NCI-H748 treated with DMSO at 0.1 percent for 48 hours (cell line): ENCODE results near the gene UBASH3A.

Source experiments
- DNase-seq: peaks from one replicate; lab custom pipeline; 2025; lab: John Stamatoyannopoulos, UW

The UBASH3A gene

GRCh38 chr21:42411891-42412635 lies 8.4 kb downstream of the UBASH3A start:
- no peak for DNase-seq

DNA sequence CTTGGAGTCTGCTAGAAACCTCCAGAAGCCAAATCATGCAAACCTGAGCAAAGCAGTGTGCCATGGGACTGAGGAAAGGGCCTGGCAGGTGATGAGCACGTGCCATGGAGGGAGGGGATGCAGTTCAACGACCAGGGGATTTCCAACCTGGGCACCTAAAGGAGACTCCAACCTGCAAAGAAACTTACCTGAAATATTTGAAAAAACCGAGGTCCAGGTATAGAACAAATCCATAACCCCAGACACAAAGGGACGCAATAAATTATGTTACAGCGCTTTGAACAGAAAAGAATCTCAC lies 8.9 kb downstream of the UBASH3A start:
- DNase-seq: no peak

GRCh38 chr21:42413093-42413492 lies 9.4 kb downstream of the UBASH3A start:
- no peak for DNase-seq

DNA sequence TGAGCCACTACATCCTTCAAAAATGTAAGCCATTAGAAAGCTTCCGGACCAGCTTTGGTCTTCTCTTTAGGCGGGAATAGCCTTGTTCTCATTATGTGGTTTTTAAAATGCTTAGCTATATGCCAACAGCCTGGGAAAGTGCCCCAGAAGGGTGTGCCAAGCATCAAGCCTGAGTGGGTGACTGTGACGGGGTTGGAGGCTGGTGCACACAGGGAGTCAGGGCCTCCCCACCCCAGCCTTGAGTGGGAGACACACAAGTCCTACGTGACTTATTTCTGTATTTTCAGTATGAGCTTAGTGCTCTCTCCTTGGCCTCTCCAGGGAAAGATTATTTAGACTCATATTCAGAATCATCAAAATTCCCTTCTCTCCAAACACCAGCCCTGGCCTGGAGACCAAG lies 9.8 kb downstream of the UBASH3A start:
- DNase-seq: no peak

DNA sequence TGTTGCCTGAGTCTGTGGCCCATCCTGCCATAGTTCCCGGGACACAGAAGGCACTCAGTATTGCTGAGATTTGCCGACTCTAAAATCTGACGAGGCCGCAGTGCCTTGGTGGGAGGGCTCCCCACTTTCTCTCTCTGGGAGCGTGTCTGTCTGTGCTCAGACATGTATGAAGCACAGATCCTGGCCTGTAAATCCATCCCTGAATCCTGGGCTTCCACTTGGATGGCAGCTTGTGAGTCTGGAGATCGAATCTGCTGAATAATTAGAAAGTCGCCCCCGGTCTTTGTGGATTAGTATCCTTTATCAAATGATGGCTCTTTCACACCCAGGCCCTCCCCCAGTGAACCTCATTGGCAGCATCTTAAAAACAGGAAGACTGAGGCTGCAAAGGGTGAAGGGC lies 10.4 kb downstream of the UBASH3A start:
- no peak for DNase-seq

DNA sequence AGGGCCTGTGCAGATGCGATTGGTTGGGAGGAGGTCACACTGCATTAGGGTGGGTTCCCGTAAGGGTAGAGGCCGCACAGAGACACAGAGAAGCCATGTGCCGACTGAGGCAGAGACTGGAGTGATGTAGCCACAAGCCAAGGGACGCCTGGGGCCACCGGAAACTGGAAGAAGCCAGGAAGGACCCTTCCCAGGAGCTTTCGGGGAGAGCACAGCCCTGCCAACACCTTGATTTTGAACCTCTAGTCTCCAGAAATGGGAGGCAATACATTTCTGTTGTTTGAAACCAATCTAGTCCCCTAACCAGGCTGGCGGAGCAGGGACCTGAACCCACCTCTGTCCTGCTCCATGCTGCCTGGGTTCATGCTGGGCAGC lies 10.8 kb downstream of the UBASH3A start:
- DNase-seq: no peak

DNA sequence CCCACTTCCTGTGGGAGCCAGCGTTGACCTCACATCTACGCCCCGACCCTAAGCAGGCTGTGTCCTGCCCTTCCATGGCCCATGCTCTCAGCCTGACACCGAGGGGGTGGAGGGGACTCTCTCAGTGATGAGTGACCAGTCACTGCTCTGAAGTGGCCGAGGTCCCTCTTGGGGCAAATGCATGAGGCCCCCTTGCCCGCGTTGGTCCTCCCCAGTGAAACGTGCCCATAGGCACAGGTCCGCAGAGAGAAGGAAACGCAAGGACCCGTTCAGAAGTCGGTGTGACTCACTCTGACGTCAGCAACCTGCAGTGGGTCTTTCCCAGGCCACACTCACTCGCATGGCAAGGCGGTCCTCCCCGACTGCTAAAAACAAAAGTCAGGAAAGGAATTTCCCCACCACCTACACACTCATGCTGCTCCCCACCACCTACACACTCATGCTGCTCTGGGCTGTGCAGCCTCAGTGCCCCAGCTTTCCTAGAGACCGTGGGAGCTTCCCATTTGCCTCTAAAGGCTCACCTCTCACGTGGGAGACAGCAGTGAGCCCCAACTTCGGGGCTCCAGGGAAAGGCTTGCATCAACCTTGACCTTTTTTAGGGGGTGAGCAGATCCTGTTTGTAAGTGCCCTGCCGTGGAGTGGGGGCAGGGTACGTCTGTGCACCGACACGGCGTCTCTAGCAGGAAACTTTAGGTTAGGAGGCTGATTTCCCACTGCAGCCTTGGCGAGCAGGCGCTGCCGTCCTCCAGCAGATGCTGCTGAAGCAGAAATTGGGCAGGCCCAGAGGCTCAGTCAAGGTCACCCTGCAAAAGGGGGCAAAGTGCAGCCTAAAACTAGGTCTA lies 11.4 kb downstream of the UBASH3A start:
- DNase-seq: no peak

DNA sequence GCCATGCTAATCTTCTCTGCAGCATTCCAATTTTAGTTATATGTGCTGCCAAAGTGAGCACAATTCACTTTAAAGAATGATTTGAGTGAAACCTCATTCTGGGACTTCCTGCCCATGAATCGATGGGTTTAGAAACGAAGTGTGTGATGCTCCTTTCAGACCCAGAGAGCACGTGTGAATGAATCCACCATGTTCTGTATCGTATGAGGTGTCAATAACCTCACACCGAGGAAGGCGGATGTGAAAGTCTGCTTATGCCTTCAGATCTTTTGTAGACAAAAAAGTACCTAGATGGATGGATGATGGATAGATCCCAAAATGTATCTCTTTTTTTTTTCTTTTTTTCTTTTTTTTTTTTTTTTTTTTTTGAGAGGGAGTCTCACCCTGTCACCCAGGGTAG lies 13.8 kb downstream of the UBASH3A start:
- no peak for DNase-seq

- DNase-seq: no peak
Measured at GRCh38 chr21:42418886-42419285, 15.2 kb downstream of the UBASH3A start.

GRCh38 chr21:42419845-42420244 lies 16.1 kb downstream of the UBASH3A start:
- no peak for DNase-seq

DNA sequence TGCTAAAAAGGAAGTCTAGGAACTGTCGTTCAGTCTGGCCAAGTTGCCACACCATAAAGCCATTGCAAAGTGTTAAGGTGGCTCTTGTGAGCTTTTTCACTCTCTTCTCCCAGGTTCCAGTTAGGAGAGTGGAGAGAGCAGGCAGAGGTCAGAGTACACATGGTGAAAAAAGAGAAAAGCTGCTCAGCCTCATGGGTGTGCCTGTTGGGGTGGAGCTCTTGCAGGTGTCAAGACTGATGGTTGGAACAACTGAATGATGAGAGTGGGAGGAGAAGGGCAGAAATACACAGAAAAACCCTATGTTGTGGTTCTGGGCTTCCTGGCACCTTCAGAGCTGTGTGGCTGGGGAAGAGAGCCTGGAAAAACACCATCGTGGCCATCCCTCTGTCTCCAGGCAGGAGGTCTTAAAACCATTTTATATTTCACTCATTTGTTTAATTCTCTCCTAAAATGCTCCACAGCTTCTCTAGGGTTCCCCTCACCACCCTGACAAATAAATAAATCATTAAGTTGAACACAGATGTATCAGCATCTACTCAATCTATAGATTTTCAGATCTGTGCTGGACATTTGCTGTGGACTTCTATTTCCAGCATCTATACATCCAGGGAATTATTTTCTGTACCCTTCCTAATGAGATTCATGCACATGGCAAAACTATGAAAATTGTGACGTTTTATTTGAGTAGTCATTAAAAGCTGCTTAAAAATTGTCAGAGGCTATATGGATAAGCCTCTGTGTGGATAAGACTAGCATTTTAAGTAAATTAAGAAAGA lies 17.5 kb downstream of the UBASH3A start:
- DNase-seq: no peak

- no peak for DNase-seq
Measured at GRCh38 chr21:42423197-42423675, 19.5 kb downstream of the UBASH3A start.

GRCh38 chr21:42423685-42424084 lies 20.0 kb downstream of the UBASH3A start:
- no peak for DNase-seq

- no peak for DNase-seq
Measured at GRCh38 chr21:42424914-42425541, 21.3 kb downstream of the UBASH3A start.

- DNase-seq: no peak
Measured at GRCh38 chr21:42425591-42425990, 21.9 kb downstream of the UBASH3A start.

GRCh38 chr21:42426424-42426823 lies 22.7 kb downstream of the UBASH3A start:
- DNase-seq: no peak

DNA sequence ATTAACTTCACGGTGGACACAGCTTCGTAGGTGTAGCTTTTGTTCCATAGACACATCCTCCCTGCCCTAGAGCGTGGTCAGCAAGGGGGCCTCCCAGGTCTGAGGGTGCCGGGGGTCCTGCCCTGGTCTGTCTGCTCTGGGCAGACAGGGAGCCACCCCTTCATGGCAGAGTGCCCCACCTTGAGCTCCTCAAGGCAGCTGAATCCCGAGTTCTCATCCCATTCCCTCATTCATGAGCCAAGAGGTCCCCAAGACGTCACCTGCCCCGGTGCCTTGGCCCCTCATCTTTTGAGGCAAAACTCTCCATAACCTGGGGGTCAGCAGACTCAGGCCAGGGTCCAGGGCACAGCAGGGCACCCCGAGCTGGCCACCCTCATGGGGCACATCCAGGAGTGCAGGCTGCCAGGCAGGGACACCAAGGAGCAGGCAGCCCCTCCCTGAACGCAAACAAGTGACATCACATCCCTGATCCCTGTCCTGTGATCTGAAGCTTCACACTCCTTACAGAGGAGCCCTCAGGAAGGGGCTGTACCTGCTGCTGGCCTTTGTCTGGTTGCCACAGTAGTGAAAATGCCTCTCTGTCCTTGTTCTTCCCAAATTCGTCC lies 23.3 kb downstream of the UBASH3A start:
- no peak for DNase-seq

DNA sequence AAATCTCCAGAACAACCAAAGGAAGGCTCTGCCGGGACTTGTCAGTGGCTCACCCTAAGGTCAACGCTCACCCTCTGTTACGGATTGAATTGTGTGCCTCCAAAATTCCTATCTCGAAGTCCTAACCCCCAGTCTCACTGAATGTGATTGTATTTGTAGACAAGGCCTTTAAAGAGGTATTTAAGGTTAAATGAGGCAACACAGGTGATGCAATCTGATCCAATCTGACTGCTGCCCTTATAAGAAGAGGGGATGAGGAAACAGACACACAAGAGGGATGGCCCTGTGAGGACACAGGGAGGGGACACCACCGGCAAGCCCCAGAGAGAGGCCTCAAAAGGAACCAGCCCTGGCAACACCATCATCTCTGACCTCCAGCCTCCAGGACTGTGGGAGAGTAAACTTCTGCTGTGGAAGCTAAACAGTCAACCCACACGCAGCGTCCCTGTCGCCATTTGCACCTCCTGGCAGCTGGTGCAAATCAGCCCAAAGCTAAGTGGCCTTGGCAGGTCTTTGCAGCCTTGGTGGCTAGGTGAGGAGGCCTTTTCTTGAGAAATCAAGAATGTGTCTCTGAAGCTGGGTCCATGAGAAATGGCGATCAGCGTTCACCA lies 24.2 kb downstream of the UBASH3A start:
- no peak for DNase-seq

GRCh38 chr21:42429021-42429420 lies 25.3 kb downstream of the UBASH3A start:
- no peak for DNase-seq

DNA sequence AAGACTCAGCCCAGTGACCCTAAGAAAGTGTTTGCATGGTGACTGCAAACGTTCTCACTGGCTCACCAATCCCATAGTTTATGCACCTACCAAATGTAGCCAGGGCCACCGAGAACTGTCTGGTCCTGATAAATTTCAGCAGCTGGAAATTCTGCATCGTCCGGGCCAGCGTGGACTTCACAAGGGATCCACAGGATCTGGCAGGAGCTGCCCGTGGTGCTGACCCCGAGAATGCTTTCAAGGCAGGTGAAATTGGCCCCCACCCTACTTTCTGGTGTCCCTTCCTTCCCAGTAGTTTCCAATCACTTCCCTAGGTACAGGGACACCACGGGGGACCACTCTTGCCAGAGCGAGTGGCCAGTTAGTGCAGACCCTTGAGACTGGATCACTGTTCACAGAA lies 26.2 kb downstream of the UBASH3A start:
- DNase-seq: no peak

DNA sequence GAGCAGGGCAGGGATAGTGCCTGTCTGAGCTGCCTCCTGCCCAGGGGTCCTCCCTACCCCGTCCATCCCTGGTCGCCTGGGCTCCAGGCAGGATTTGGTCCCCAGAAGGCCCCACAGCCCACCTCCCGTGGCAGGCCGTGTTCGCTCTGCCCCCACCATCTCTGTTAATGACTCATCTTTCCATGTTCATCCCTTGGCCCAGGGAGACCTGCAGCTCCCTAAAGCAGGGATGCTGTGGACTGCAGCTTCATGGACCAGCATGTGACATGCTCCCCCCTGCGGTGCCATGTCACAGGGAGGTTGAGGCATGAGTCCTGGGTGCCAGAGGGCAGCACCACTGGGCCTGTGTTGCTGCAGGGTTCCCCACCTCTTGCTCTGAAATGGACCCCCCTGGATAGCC lies 26.8 kb downstream of the UBASH3A start:
- no peak for DNase-seq
